ENCODE measurements around the gene TCP1. TPM values are rescaled to one million over a fixed set of nuclear protein-coding genes. Genes with fewer than 3 reads are reported as not detected.

The TCP1 gene
- total and polyA plus RNA-seq, 2 of the 8 experiments (the other 6 are each of a cell fraction or from before 2014, with no cell fraction given) = 117 to 348 TPM

DNA sequence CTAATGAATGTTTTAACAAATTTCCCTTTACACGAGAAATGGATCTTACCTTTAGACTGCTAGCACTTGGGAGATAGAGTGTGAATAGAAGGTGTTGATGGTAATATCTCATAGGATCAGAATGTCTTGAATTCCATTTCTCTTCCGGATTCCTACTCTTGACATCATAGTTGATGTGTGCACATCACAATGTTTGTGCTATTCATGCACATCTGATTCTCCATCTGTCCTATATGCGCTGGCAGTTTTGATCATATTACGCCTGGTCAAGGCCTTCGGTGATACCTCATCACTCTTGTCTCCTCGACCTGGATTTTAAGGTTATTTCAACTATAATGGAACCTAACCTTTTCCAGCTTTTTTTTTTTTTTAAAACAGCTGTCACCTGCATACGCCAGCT lies 44.3 kb downstream of the TCP1 start:
- no peak for FAIRE-seq
- no peak for DNase-seq (ENCODE audit: low read depth in 1 of 2, low spot score in 2 of 2)
- peaks cover 6% of the 10 kb centered on the region in 2 experiments for H4K20me1 ChIP-seq (replicated peaks in 1 of 2; ENCODE audit: control insufficient read depth in 1 of 2, insufficient read depth in 2 of 2, low read length in 2 of 2)

More for the DNA sequence above, 44.3 kb downstream of the TCP1 start:
- CTCF ChIA-PET (ENCODE audit: partially characterized antibody) = no interaction called here
- Histone ChIP-seq H3K18ac (ENCODE audit: extremely low read depth, low read length) (no peak overlapping the region), H3K4me3 (ENCODE audit: extremely low read depth in 1 of 4, insufficient read depth in 2 of 4, low read depth in 3 of 4, low read length in 4 of 4) (no peak overlapping the region), H3K23me2 (ENCODE audit: low read depth, low read length) (no peaks in the 10 kb centered on the region), H3K9ac (replicated peaks in 1 of 4; ENCODE audit: extremely low read depth in 1 of 4, low read depth in 3 of 4, low read length in 3 of 4) (no peak overlapping the region), H2BK15ac (ENCODE audit: low read length) (no peak overlapping the region), H3K4ac (replicated peaks; ENCODE audit: insufficient read length, low read depth, low read length) (no peak overlapping the region), H3K27ac (ENCODE audit: low read depth, low read length) (no peak overlapping the region), H2AFZ (ENCODE audit: low read length) (no peak overlapping the region), H3K14ac (ENCODE audit: insufficient read length) (no peak overlapping the region), H4K8ac (ENCODE audit: extremely low read depth, insufficient read depth, low read length) (no peak overlapping the region), H2AK5ac (ENCODE audit: low read depth, low read length) (no peak overlapping the region), H2BK120ac (replicated peaks; ENCODE audit: low read depth, low read length) (no peak overlapping the region), H3K4me1 (replicated peaks in 1 of 4; ENCODE audit: control insufficient read depth in 3 of 4, insufficient read depth in 4 of 4, low read length in 3 of 4) (no peaks in the 10 kb centered on the region; a peak in 1 of 7 replicates), H2BK20ac (ENCODE audit: low read length) (no peak overlapping the region), H4K5ac (ENCODE audit: insufficient read length, low read depth, low read length) (no peak overlapping the region), H4K91ac (replicated peaks; ENCODE audit: insufficient read length, low read length) (no peak overlapping the region), H3K56ac (replicated peaks; ENCODE audit: insufficient read length, low read depth, low read length) (no peak overlapping the region), H3K79me2 (ENCODE audit: control insufficient read depth in 1 of 2, insufficient read depth in 2 of 2, low read length in 2 of 2) (peaks cover 0 to 51% of the 10 kb centered on the region in 2 experiments; a peak in 2 of 4 replicates), H2BK5ac (ENCODE audit: low read depth, low read length) (no peak overlapping the region), H3K27me3 (replicated peaks in 1 of 4; ENCODE audit: control insufficient read depth in 3 of 4, extremely low read depth in 1 of 4, insufficient read depth in 3 of 4, low read length in 3 of 4) (no peaks in the 10 kb centered on the region), H3K23ac (ENCODE audit: insufficient read length) (no peak overlapping the region), H3K79me1 (ENCODE audit: low read depth, low read length) (no peaks in the 10 kb centered on the region), H3K36me3 (ENCODE audit: control insufficient read depth in 2 of 4, insufficient read depth in 4 of 4, low read length in 3 of 4) (peaks cover 32 to 93% (median 82%) of the 10 kb centered on the region in 4 experiments), H3K4me2 (ENCODE audit: insufficient read depth in 1 of 2, low read depth in 2 of 2, low read length in 2 of 2) (no peak overlapping the region), H2BK12ac (ENCODE audit: low read depth, low read length) (no peak overlapping the region), H3K9me3 (ENCODE audit: insufficient read depth in 2 of 2, low read depth in 1 of 2, low read length in 1 of 2) (no peaks in the 10 kb centered on the region)
- WGBS, 2 experiments (ENCODE audit: extremely low coverage in 1 of 2, insufficient coverage in 1 of 2, insufficient read length in 1 of 2, insufficient replicate concordance in 2 of 2, low coverage in 1 of 2, low lambda C conversion rate in 2 of 2, missing lambda C conversion rate in 1 of 2) = 93% methylated on average over 7 of the region's 7 CpGs; no CpG with 5 or more reads in 1 of the 2 experiments
- no peak for TF ChIP-seq GABPA (IDR thresholded peaks at IDR 0.05; ENCODE audit: borderline replicate concordance, insufficient read depth, low read length)
- TF ChIP-seq ZNF274 (IDR thresholded peaks at IDR 0.05; ENCODE audit: borderline replicate concordance, extremely low read depth, low read length) = no peak
- no peak for TF ChIP-seq SAP30 (IDR thresholded peaks at IDR 0.05; ENCODE audit: insufficient read depth, insufficient replicate concordance, low read length)
- no peak for TF ChIP-seq KDM4A (IDR thresholded peaks at IDR 0.05; ENCODE audit: low read depth, low read length, severe bottlenecking)
- TF ChIP-seq PHF8 (conservative IDR thresholded peaks at IDR 0.05; ENCODE audit: low read depth, low read length) = no peak
- TF ChIP-seq ASH2L (IDR thresholded peaks at IDR 0.05; ENCODE audit: low read length) = no peak
- no peak for TF ChIP-seq CHD1 (IDR thresholded peaks at IDR 0.05; ENCODE audit: low read depth, low read length)
- TF ChIP-seq KDM1A (IDR thresholded peaks at IDR 0.05; ENCODE audit: borderline replicate concordance, low read length) = no peak
- TF ChIP-seq POU5F1 (IDR thresholded peaks at IDR 0.05; ENCODE audit: low read depth, low read length) = no peak
- TF ChIP-seq JUND (IDR thresholded peaks at IDR 0.05; ENCODE audit: low read length) = no peak
- TF ChIP-seq RFX5 (IDR thresholded peaks at IDR 0.05; ENCODE audit: borderline replicate concordance, low read depth, low read length) = no peak
- no peak for TF ChIP-seq EP300 (IDR thresholded peaks at IDR 0.05; ENCODE audit: borderline replicate concordance in 1 of 2, low read depth in 2 of 2, low read length in 2 of 2)
- no peak for TF ChIP-seq SP4 (IDR thresholded peaks at IDR 0.05; ENCODE audit: low read length)
- TF ChIP-seq RBBP5 (IDR thresholded peaks at IDR 0.05; ENCODE audit: borderline replicate concordance, low read depth, low read length) = no peak
- POLR2A ChIA-PET (ENCODE audit: partially characterized antibody) = interaction anchor here (1.6 to 1.7 kb wide), 2 partner anchors 9 to 12 kb away, joined by 4 to 5 read pairs; no protein-coding TSS in a partner anchor
